Measurements from ENCODE around the gene FBXO47. TPM values are rescaled to one million over a fixed set of nuclear protein-coding genes. Genes with fewer than 3 reads are reported as not detected.
"Not testable (repeated sequence)": the region's sequence is repeated elsewhere in the genome, so short reads cannot be mapped to it uniquely, and the experiment has no call there.

The FBXO47 gene
- total RNA-seq, 1 experiment from 2014 or later = not detected

DNA sequence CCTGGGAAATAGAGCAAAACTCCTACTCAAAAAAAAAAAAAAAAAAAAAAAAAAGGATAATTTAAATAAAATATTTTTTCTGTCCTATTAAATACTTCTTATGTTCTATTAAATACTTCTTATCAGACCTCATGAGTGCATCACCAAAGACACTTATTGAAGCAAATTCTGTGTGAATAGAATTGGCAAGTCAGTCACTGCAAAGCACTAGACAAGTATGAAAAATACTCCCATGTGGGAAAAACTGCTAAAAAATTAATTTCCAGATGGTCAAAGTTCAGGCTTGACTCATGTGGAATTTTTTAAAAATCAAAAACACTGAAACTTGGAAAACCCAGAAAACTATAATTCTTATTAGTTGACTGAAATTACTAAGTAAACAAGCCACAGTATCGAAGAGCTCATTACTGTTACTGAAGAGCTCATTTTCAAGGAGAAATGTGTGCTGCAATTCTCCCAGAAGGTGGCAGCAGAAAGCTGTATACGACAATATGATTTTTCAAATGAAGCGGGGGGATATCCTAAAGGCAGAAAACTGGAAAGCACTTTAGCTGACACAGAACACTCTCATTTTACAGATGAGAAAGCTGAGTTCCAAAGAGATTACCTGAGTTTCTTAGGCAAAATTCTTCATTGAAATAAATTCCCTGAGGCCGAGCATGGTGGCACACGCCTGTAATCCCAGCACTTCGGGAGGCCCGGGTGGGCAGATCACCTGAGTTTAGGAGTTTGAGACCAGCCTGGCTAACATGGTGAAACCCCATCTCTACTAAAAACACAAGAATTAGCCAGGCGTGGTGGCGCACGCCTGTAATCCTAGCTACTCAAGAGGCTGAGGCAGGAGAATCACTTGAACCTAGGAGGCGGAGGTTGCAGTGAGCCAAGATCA is 15.9 kb upstream of the FBXO47 start:
- Histone ChIP-seq H3K4me1 (ENCODE audit: low read length) (no peaks in the 10 kb centered on the region), H2AFZ (ENCODE audit: low read length) (no peak overlapping the region), H4K20me1 (ENCODE audit: insufficient read depth, low read depth, low read length) (no peaks in the 10 kb centered on the region), H3K9ac (ENCODE audit: low read length) (no peak overlapping the region), H3K9me2 (replicated peaks; ENCODE audit: insufficient read depth, low read length) (no peaks in the 10 kb centered on the region), H3K27me3 (ENCODE audit: low read length) (no peaks in the 10 kb centered on the region), H3K4me2 (ENCODE audit: low read depth, low read length, poor library complexity, severe bottlenecking) (no peak overlapping the region), H3K4me3 (ENCODE audit: low read length) (no peak overlapping the region), H3K36me3 (ENCODE audit: insufficient read depth, low read length) (no peaks in the 10 kb centered on the region), H3K27ac (ENCODE audit: low read length) (no peak overlapping the region), H3K79me2 (ENCODE audit: low read length) (no peaks in the 10 kb centered on the region), H3K9me3 (ENCODE audit: low read length) (no peaks in the 10 kb centered on the region)
- DNase-seq = peak; percentile 88

DNA sequence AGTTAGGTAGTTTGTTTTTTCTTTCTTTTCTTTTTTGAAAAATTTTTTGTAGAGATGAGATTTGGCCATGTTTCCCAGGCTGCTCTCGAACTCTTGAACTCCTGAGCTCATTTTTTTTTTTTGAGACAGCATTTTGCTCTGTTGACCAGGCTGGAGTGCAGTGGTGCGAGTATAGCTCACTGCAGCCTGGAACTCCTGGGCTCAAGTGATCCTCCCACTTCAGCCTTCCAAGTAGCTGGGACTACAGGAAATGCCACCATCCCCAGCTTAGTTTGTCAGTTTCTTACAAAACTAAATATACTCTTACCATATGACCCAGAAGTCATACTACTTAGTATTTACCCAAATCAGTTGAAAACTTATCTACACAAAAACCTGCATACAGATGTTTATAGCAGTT is 14.4 kb upstream of the FBXO47 start:
- Histone ChIP-seq H3K27ac (ENCODE audit: low read length) (no peak overlapping the region), H3K4me3 (ENCODE audit: low read length) (no peak overlapping the region)

DNA sequence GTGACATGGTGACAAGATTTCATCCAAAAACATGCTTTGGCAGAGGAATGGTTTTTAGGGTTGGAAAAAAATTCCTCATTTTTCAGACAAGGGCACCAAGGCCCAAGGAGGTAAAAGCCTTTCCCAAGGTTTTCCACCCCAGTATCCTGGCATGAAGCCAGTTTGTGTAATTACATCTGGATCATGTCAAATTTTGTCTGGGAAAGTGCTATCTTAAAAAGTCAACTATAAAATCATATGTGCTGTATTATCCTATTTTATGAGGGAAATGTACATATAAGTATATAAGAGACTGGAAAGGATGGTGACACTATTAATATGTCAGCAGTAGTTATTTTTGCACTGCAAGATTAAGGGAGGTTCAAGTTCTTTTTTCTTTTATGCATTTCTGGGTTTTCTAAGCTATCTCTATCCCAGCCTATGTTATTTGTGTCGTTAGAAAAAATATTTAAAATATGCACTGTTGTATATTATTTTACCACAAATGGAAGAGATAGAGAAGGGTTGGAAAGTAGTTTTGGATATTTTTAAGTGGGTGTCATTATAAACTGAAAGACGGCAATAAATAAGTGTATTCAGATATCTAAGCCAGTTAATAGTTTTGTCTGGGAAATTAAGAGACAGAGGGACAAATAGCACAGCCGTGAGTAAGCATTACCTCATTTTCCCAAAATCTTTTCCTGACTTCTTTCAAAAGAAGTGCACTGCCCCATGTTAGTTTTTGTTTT is 13.5 kb upstream of the FBXO47 start:
- no peak overlapping the region for H3K4me3 ChIP-seq (ENCODE audit: low read length)
- no peaks in the 10 kb centered on the region for H3K27me3 ChIP-seq (ENCODE audit: low read length)
- H3K4me1 ChIP-seq (ENCODE audit: low read length) = no peaks in the 10 kb centered on the region
- no peaks in the 10 kb centered on the region for H4K20me1 ChIP-seq (ENCODE audit: insufficient read depth, low read depth, low read length)
- DNase-seq = no peak
- no peaks in the 10 kb centered on the region for H3K79me2 ChIP-seq (ENCODE audit: low read length)
- no peaks in the 10 kb centered on the region for H3K36me3 ChIP-seq (ENCODE audit: insufficient read depth, low read length)
- H2AFZ ChIP-seq (ENCODE audit: low read length) = no peak overlapping the region
- H3K9me3 ChIP-seq (ENCODE audit: low read length) = no peaks in the 10 kb centered on the region
- H3K9me2 ChIP-seq (replicated peaks; ENCODE audit: insufficient read depth, low read length) = no peaks in the 10 kb centered on the region
- H3K9ac ChIP-seq (ENCODE audit: low read length) = no peak overlapping the region
- no peak overlapping the region for H3K4me2 ChIP-seq (ENCODE audit: low read depth, low read length, poor library complexity, severe bottlenecking)
- H3K27ac ChIP-seq (ENCODE audit: low read length) = no peak overlapping the region

More for the DNA sequence above, 14.4 kb upstream of the FBXO47 start:
- no peaks in the 10 kb centered on the region for H3K9me2 ChIP-seq (replicated peaks; ENCODE audit: insufficient read depth, low read length)
- H3K79me2 ChIP-seq (ENCODE audit: low read length) = no peaks in the 10 kb centered on the region
- no peak for DNase-seq
- H3K27me3 ChIP-seq (ENCODE audit: low read length) = no peaks in the 10 kb centered on the region
- no peaks in the 10 kb centered on the region for H3K4me1 ChIP-seq (ENCODE audit: low read length)
- no peaks in the 10 kb centered on the region for H3K9me3 ChIP-seq (ENCODE audit: low read length)
- no peak overlapping the region for H3K9ac ChIP-seq (ENCODE audit: low read length)
- H3K4me2 ChIP-seq (ENCODE audit: low read depth, low read length, poor library complexity, severe bottlenecking) = no peak overlapping the region
- H3K36me3 ChIP-seq (ENCODE audit: insufficient read depth, low read length) = no peaks in the 10 kb centered on the region
- no peaks in the 10 kb centered on the region for H4K20me1 ChIP-seq (ENCODE audit: insufficient read depth, low read depth, low read length)
- H2AFZ ChIP-seq (ENCODE audit: low read length) = no peak overlapping the region

DNA sequence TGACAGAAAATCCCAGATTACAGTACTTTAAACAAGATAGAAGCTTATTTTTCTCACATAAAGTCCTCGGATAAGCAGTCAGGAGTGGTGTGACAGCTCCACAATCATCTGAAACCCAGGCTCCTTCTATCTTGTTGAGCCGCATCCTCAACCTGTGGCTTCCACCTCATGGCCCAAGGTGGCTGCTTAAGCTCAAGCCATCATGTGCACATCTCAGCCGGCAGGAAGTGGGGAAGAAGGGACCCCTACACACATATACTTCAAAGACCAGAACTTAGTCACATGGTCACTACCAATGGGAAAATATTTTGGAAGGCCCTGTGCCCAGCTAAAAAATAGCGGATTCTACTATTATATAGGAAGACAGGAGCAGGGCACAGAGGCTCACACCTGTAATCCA is 11.0 kb upstream of the FBXO47 start:
- DNase-seq = no peak
- Histone ChIP-seq H3K27me3 (ENCODE audit: low read length) (no peaks in the 10 kb centered on the region), H3K79me2 (ENCODE audit: low read length) (no peaks in the 10 kb centered on the region), H3K9ac (ENCODE audit: low read length) (no peak overlapping the region), H3K36me3 (ENCODE audit: insufficient read depth, low read length) (no peaks in the 10 kb centered on the region), H2AFZ (ENCODE audit: low read length) (no peak overlapping the region), H3K4me2 (ENCODE audit: low read depth, low read length, poor library complexity, severe bottlenecking) (no peak overlapping the region), H3K27ac (ENCODE audit: low read length) (no peak overlapping the region), H3K9me3 (ENCODE audit: low read length) (no peaks in the 10 kb centered on the region), H3K9me2 (replicated peaks; ENCODE audit: insufficient read depth, low read length) (no peaks in the 10 kb centered on the region), H3K4me3 (ENCODE audit: low read length) (no peak overlapping the region), H4K20me1 (ENCODE audit: insufficient read depth, low read depth, low read length) (no peaks in the 10 kb centered on the region), H3K4me1 (ENCODE audit: low read length) (no peaks in the 10 kb centered on the region)

DNA sequence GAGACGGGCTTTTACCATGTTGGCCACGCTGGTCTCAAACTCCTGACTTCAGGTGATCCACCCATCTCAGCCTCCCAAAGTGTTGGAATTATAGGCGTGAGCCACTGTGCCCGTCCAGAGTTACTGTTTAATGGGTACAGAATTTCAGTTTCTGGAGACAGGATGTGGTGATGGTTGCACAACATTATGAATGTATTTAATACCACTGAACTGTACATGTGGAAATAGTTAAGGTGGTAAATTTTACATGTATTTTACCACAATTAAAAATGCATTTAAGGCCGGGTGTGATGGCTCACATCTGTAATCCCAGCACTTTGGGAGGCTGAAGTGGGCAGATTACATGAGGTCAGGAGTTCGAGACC is 9.0 kb upstream of the FBXO47 start:
- not testable (repeated sequence) for H3K27me3 ChIP-seq (ENCODE audit: low read length); H3K4me3 ChIP-seq (ENCODE audit: low read length); H3K4me1 ChIP-seq (ENCODE audit: low read length); H3K4me2 ChIP-seq (ENCODE audit: low read depth, low read length, poor library complexity, severe bottlenecking); H3K9me3 ChIP-seq (ENCODE audit: low read length); H4K20me1 ChIP-seq (ENCODE audit: insufficient read depth, low read depth, low read length); H3K9me2 ChIP-seq (replicated peaks; ENCODE audit: insufficient read depth, low read length); H3K79me2 ChIP-seq (ENCODE audit: low read length); H3K9ac ChIP-seq (ENCODE audit: low read length); H3K36me3 ChIP-seq (ENCODE audit: insufficient read depth, low read length); DNase-seq; H2AFZ ChIP-seq (ENCODE audit: low read length); H3K27ac ChIP-seq (ENCODE audit: low read length)

DNA sequence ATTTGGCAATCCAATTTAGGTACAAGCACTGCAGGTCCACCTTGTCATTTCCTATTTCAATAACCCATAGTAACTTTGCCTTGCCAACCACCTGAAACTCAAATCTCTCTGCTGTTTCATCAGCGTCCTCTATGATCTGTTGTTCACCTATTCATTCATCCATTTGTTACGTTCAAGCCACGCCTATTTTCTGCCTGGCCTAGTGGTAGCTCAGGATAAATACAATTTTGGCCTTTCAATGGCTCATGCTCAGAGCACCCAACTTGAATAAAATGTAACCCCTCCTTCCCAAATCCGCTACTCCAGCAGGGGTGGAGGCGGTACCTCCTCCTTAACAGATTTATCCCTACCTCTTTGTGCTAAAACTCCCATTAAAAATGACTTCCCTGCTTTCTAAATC is 3.6 kb upstream of the FBXO47 start:
- Histone ChIP-seq H4K20me1 (ENCODE audit: insufficient read depth, low read depth, low read length) (no peaks in the 10 kb centered on the region), H2AFZ (ENCODE audit: low read length) (no peak overlapping the region), H3K4me1 (ENCODE audit: low read length) (no peaks in the 10 kb centered on the region), H3K4me2 (ENCODE audit: low read depth, low read length, poor library complexity, severe bottlenecking) (no peak overlapping the region), H3K9me3 (ENCODE audit: low read length) (no peaks in the 10 kb centered on the region), H3K4me3 (ENCODE audit: low read length) (no peak overlapping the region), H3K9me2 (replicated peaks; ENCODE audit: insufficient read depth, low read length) (no peaks in the 10 kb centered on the region), H3K27ac (ENCODE audit: low read length) (no peak overlapping the region), H3K36me3 (ENCODE audit: insufficient read depth, low read length) (no peaks in the 10 kb centered on the region), H3K79me2 (ENCODE audit: low read length) (no peaks in the 10 kb centered on the region), H3K9ac (ENCODE audit: low read length) (no peak overlapping the region), H3K27me3 (ENCODE audit: low read length) (no peaks in the 10 kb centered on the region)
- DNase-seq = peak; percentile 54

DNA sequence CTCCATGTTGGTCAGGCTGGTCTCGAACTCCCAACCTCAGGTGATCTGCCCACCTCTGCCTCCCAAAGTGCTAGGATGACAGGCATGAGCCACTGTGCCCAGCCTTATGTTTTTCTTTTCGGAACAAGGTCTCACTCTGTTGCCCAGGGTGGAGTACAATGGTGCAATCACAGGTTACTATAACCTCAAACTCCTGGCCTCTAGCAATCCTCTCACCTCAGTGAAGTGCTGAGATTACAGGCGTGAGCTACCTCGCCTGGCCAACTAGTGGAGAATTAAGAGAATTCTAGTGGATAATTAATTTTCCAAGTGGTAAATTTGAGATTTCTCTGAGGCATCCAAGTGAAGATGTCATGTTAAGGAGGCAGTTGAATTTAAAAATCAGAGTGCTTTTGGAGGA is 2.9 kb upstream of the FBXO47 start:
- no peak for DNase-seq
- H3K27ac ChIP-seq (ENCODE audit: low read length) = no peak overlapping the region
- no peak overlapping the region for H3K4me3 ChIP-seq (ENCODE audit: low read length)
- H3K4me2 ChIP-seq (ENCODE audit: low read depth, low read length, poor library complexity, severe bottlenecking) = no peak overlapping the region
- H4K20me1 ChIP-seq (ENCODE audit: insufficient read depth, low read depth, low read length) = no peaks in the 10 kb centered on the region
- H3K36me3 ChIP-seq (ENCODE audit: insufficient read depth, low read length) = no peaks in the 10 kb centered on the region
- no peaks in the 10 kb centered on the region for H3K79me2 ChIP-seq (ENCODE audit: low read length)
- H2AFZ ChIP-seq (ENCODE audit: low read length) = no peak overlapping the region
- H3K4me1 ChIP-seq (ENCODE audit: low read length) = no peaks in the 10 kb centered on the region
- H3K27me3 ChIP-seq (ENCODE audit: low read length) = no peaks in the 10 kb centered on the region
- H3K9ac ChIP-seq (ENCODE audit: low read length) = no peak overlapping the region
- H3K9me2 ChIP-seq (replicated peaks; ENCODE audit: insufficient read depth, low read length) = no peaks in the 10 kb centered on the region
- no peaks in the 10 kb centered on the region for H3K9me3 ChIP-seq (ENCODE audit: low read length)

DNA sequence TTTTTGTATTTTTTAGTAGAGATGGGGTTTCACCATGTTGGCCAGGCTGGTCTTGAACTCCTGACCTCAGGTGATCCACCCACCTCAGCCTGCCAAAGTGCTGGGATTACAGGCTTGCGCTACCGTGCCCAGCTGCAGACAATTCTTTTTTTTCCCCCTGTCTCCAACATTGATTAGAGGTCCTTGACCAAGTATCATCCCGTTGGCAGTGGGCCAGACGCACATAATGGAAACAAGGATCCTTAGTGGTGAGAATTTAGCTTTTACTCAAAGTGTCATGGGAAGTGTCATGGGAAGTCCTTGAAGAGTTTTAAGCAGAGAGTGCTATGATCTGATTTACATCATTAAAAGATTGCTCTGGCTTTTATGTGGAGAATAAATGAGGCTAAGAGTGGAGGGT is 2.1 kb upstream of the FBXO47 start:
- no peak for DNase-seq
- Histone ChIP-seq H4K20me1 (ENCODE audit: insufficient read depth, low read depth, low read length) (no peaks in the 10 kb centered on the region), H3K27ac (ENCODE audit: low read length) (no peak overlapping the region), H3K27me3 (ENCODE audit: low read length) (no peaks in the 10 kb centered on the region), H2AFZ (ENCODE audit: low read length) (no peak overlapping the region), H3K9me3 (ENCODE audit: low read length) (no peaks in the 10 kb centered on the region), H3K36me3 (ENCODE audit: insufficient read depth, low read length) (no peaks in the 10 kb centered on the region), H3K4me3 (ENCODE audit: low read length) (no peak overlapping the region), H3K79me2 (ENCODE audit: low read length) (no peaks in the 10 kb centered on the region), H3K9me2 (replicated peaks; ENCODE audit: insufficient read depth, low read length) (no peaks in the 10 kb centered on the region), H3K4me2 (ENCODE audit: low read depth, low read length, poor library complexity, severe bottlenecking) (no peak overlapping the region), H3K9ac (ENCODE audit: low read length) (no peak overlapping the region), H3K4me1 (ENCODE audit: low read length) (no peaks in the 10 kb centered on the region)

Measured in Karpas-422 (cell line).